B cell (primary cell): Measurements from ENCODE around the gene XYLT2.

ENCODE experiments used
- EZH2 ChIP-seq: IDR thresholded peaks from 2 replicates; pipeline ENCODE4 v1.6.1; 2012; ENCODE audit warnings: borderline replicate concordance, low read depth, mild to moderate bottlenecking, moderate library complexity, low read length; ENCODE audit not compliant: insufficient read depth, poor library complexity, severe bottlenecking
- TF ChIP-seq, protein P1 (sequence below): fragments of 200-600 bp; IDR thresholded peaks from one replicate; pipeline ENCODE4 v1.8.0; 2022; ENCODE audit warnings: antibody characterized with exemption, mild to moderate bottlenecking

DNA sequence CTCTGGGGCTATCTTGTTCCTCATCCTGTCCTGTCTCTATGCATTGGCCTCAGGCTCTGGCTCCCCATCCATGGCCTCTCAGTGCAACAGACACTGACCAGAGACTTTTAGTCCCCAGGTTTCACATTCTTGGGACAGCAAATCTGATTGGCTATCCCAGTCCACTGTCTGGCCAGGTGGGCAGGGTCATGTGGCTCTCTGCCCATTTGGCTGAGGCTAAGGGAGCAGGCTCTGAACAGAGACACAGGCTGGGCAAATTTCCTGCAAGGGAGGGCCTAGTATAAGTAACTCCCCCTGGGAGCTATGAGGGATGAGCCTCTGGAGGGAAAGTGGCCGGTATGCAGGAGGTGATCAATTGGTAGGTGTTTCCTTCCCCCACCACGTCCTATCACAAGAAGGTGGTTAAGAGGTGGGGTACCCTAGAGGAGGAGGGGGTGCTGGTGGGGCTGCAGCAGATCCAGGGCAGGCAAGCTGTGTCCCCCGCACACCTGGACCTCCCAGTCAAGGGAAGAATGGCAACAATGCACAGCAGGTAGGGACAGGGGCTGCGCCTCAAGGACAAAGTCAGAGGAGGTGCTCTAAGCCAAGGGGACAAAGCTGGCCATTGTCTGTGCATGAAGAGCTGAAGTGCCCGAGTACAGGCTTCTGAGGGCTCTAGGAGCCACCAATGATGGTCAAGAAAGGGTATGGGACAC lies 13.2 kb downstream of the XYLT2 start:
- TF ChIP-seq, protein P1, sequence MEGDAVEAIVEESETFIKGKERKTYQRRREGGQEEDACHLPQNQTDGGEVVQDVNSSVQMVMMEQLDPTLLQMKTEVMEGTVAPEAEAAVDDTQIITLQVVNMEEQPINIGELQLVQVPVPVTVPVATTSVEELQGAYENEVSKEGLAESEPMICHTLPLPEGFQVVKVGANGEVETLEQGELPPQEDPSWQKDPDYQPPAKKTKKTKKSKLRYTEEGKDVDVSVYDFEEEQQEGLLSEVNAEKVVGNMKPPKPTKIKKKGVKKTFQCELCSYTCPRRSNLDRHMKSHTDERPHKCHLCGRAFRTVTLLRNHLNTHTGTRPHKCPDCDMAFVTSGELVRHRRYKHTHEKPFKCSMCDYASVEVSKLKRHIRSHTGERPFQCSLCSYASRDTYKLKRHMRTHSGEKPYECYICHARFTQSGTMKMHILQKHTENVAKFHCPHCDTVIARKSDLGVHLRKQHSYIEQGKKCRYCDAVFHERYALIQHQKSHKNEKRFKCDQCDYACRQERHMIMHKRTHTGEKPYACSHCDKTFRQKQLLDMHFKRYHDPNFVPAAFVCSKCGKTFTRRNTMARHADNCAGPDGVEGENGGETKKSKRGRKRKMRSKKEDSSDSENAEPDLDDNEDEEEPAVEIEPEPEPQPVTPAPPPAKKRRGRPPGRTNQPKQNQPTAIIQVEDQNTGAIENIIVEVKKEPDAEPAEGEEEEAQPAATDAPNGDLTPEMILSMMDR: no peak
- no peak for TF ChIP-seq EZH2
